Glomerular endothelial cell (primary cell): Measurements from ENCODE around the gene CCDC78. TPM values are rescaled to one million over a fixed set of nuclear protein-coding genes. Genes with fewer than 3 reads are reported as not detected.

Experiments
- total RNA-seq: library from RNA; depleted of rRNA; stranded (reverse); fragments of >200 nt; gene quantifications from 2 replicates; pipeline ENCODE4 v1.2.3, GENCODE V29; 2015

The CCDC78 gene
- total RNA-seq, 1 donor from 2014 or later = 0.41 TPM

Other genes with a start within 250 kb of the CCDC78 start
- 57.0 and 72.5 TPM in 2 replicates for gene CAPN15, start 198.7 kb downstream of the CCDC78 start, total RNA-seq
- gene PRR35, start 166.0 kb downstream of the CCDC78 start, total RNA-seq = not detected in 2 replicates
- gene NHLRC4, start 159.4 kb downstream of the CCDC78 start, total RNA-seq = 2.7 and 3.3 TPM in 2 replicates
- 34.6 and 69.5 TPM in 2 replicates for gene PIGQ, start 156.5 kb downstream of the CCDC78 start, total RNA-seq
- gene RAB40C, start 136.4 kb downstream of the CCDC78 start, total RNA-seq = 17.6 and 25.1 TPM in 2 replicates
- 0.06 TPM in 1 of 2 replicates, not detected in the other for gene WFIKKN1, start 95.5 kb downstream of the CCDC78 start, total RNA-seq
- gene METTL26, start 90.1 kb downstream of the CCDC78 start, total RNA-seq = 163 and 315 TPM in 2 replicates
- gene MCRIP2, start 84.6 kb downstream of the CCDC78 start, total RNA-seq = 24.1 and 25.7 TPM in 2 replicates
- 17.4 and 21.2 TPM in 2 replicates for gene WDR90, start 77.1 kb downstream of the CCDC78 start, total RNA-seq
- 48.3 and 78.9 TPM in 2 replicates for gene RHOT2, start 58.3 kb downstream of the CCDC78 start, total RNA-seq
- 0.34 and 1.6 TPM in 2 replicates for gene RHBDL1, start 50.8 kb downstream of the CCDC78 start, total RNA-seq
- gene STUB1, start 46.0 kb downstream of the CCDC78 start, total RNA-seq = 159 and 240 TPM in 2 replicates
- 60.4 and 70.8 TPM in 2 replicates for gene JMJD8, start 42.1 kb downstream of the CCDC78 start, total RNA-seq
- 9.9 and 12.5 TPM in 2 replicates for gene WDR24, start 36.0 kb downstream of the CCDC78 start, total RNA-seq
- gene FBXL16, start 20.6 kb downstream of the CCDC78 start, total RNA-seq = 1.6 TPM in 2 replicates
- gene METRN, start 11.3 kb downstream of the CCDC78 start, total RNA-seq = 54.4 and 134 TPM in 2 replicates
- gene ANTKMT, start 5.3 kb downstream of the CCDC78 start, total RNA-seq = 45.4 and 53.0 TPM in 2 replicates
- gene HAGHL, start 663 bp upstream of the CCDC78 start, total RNA-seq = 8.2 and 12.8 TPM in 2 replicates
- gene CIAO3, start 14.6 kb upstream of the CCDC78 start, total RNA-seq = 33.7 and 34.3 TPM in 2 replicates
- gene MSLN, start 34.3 kb upstream of the CCDC78 start, total RNA-seq = 2.1 and 2.4 TPM in 2 replicates
- 35.9 and 42.1 TPM in 2 replicates for gene RPUSD1, start 61.9 kb upstream of the CCDC78 start, total RNA-seq
- gene CHTF18, start 62.2 kb upstream of the CCDC78 start, total RNA-seq = 7.3 and 24.3 TPM in 2 replicates
- gene GNG13, start 74.3 kb upstream of the CCDC78 start, total RNA-seq = not detected in 2 replicates
- gene LMF1, start 244.5 kb upstream of the CCDC78 start, total RNA-seq = 25.2 and 36.6 TPM in 2 replicates